ENCODE results near the gene TRPM5. TPM values are rescaled to one million over a fixed set of nuclear protein-coding genes. Genes with fewer than 3 reads are reported as not detected.

Gene TRPM5
- total RNA-seq, 1 donor from 2014 or later: not detected

- Histone ChIP-seq H3K4me1 (peaks cover 4% of the 10 kb centered on the region), H3K9me3 (no peaks in the 10 kb centered on the region), H3K4me3 (no peak overlapping the region), H3K27me3 (ENCODE audit: low read depth) (no peaks in the 10 kb centered on the region), H3K27ac (no peak overlapping the region), H3K36me3 (no peaks in the 10 kb centered on the region)
- ATAC-seq: no peak
- no peak for TF ChIP-seq CTCF (IDR thresholded peaks at IDR 0.05)
- intact Hi-C loops (cut with DNase I): no loop called here
- DNase-seq: no peak
Observed at GRCh38 chr11:2477936-2478335, 33.6 kb upstream of the TRPM5 start.

- intact Hi-C loops (cut with DNase I): no loop called here
- H3K9me3 ChIP-seq: no peaks in the 10 kb centered on the region
- ATAC-seq (no peak), DNase-seq (no peak)
- no peak for TF ChIP-seq CTCF (IDR thresholded peaks at IDR 0.05)
- no peaks in the 10 kb centered on the region for H3K4me1 ChIP-seq
- no peak overlapping the region for H3K4me3 ChIP-seq
- no peak overlapping the region for H3K27ac ChIP-seq
- no peaks in the 10 kb centered on the region for H3K27me3 ChIP-seq (ENCODE audit: low read depth)
- no peaks in the 10 kb centered on the region for H3K36me3 ChIP-seq
Observed at GRCh38 chr11:2477254-2477653, 32.9 kb upstream of the TRPM5 start.

GRCh38 chr11:2475136-2475918 lies 31.0 kb upstream of the TRPM5 start:
- H3K27ac ChIP-seq: no peak overlapping the region

GRCh38 chr11:2474059-2474901 lies 30.0 kb upstream of the TRPM5 start:
- Histone ChIP-seq H3K4me3 (no peak overlapping the region), H3K4me1 (no peaks in the 10 kb centered on the region), H3K27ac (no peak overlapping the region), H3K9me3 (no peaks in the 10 kb centered on the region), H3K27me3 (ENCODE audit: low read depth) (no peaks in the 10 kb centered on the region), H3K36me3 (no peaks in the 10 kb centered on the region)
- intact Hi-C loops (cut with DNase I): no loop called here
- TF ChIP-seq CTCF (IDR thresholded peaks at IDR 0.05): no peak
- ATAC-seq (peak; percentile 68 to 86), DNase-seq (peak; percentile 70)

More at GRCh38 chr11:2475136-2475918, 31.0 kb upstream of the TRPM5 start:
- H3K36me3 ChIP-seq: no peaks in the 10 kb centered on the region
- no peak for DNase-seq
- no peak for ATAC-seq
- H3K4me1 ChIP-seq: no peaks in the 10 kb centered on the region
- no peaks in the 10 kb centered on the region for H3K9me3 ChIP-seq
- no peak overlapping the region for H3K4me3 ChIP-seq
- TF ChIP-seq CTCF (IDR thresholded peaks at IDR 0.05): no peak
- intact Hi-C loops (cut with DNase I): no loop called here
- H3K27me3 ChIP-seq (ENCODE audit: low read depth): no peaks in the 10 kb centered on the region

GRCh38 chr11:2473361-2474058 lies 29.2 kb upstream of the TRPM5 start:
- Histone ChIP-seq H3K36me3 (no peaks in the 10 kb centered on the region), H3K27ac (no peak overlapping the region), H3K4me3 (no peak overlapping the region), H3K9me3 (no peaks in the 10 kb centered on the region), H3K27me3 (ENCODE audit: low read depth) (no peaks in the 10 kb centered on the region), H3K4me1 (no peaks in the 10 kb centered on the region)
- TF ChIP-seq CTCF (IDR thresholded peaks at IDR 0.05): no peak
- intact Hi-C loops (cut with DNase I): no loop called here
- DNase-seq (no peak), ATAC-seq (peak; percentile 9 to 24)

Measured in lower lobe of right lung (tissue), 2 donors.